H1 (cell line): ENCODE measurements around the gene RERE. TPM values are rescaled to one million over a fixed set of nuclear protein-coding genes. Genes with fewer than 3 reads are reported as not detected.

Experiments used
- CTCF ChIA-PET: fragments of 300-600 bp; sonication (Branson Sonifier 250); formaldehyde crosslinking; loops from one replicate; lab custom pipeline; 2021; ENCODE audit not compliant: partially characterized antibody; lab: Charles Lee
- POLR2A ChIA-PET: fragments of 300-600 bp; sonication (Branson Sonifier 250); formaldehyde crosslinking; loops from one replicate; lab custom pipeline; 2021; ENCODE audit warnings: inconsistent platforms; ENCODE audit not compliant: partially characterized antibody; lab: Charles Lee
- DNase-seq, 2 experiments: peaks; one replicate each; pipeline versions ENCODE4 v3.0.0 to v3.0.0-alpha.2; 2010 to 2022; ENCODE audit warnings: low spot score in 2 of 2, low read depth in 1 of 2, mixed read lengths in 1 of 2
- FAIRE-seq: peaks from 2 replicates; lab custom pipeline; 2011; peaks lifted over from hg19 to GRCh38; lab: Jason Lieb, UNC
- H2AFZ ChIP-seq: 2 replicates; pipeline ENCODE4 v1.8.1; 2012; ENCODE audit warnings: low read length, inconsistent platforms
- H2AK5ac ChIP-seq: 2 replicates; pipeline ENCODE4 v1.6.1; 2013; ENCODE audit warnings: low read depth, low read length
- H2BK120ac ChIP-seq: replicated peaks from 2 replicates; pipeline ENCODE3; 2013; ENCODE audit warnings: low read depth, low read length, inconsistent platforms
- H2BK12ac ChIP-seq: 2 replicates; pipeline ENCODE4 v1.6.1; 2013; ENCODE audit warnings: low read depth, low read length
- H2BK15ac ChIP-seq: 2 replicates; pipeline ENCODE4 v1.6.1; 2013; ENCODE audit warnings: low read length
- H2BK20ac ChIP-seq: 2 replicates; pipeline ENCODE4 v1.6.1; 2013; ENCODE audit warnings: low read length
- H2BK5ac ChIP-seq: 2 replicates; pipeline ENCODE4 v1.6.1; 2013; ENCODE audit warnings: low read depth, low read length
- H3K14ac ChIP-seq: 2 replicates; pipeline ENCODE4 v1.6.1; 2013; ENCODE audit warnings: inconsistent platforms; ENCODE audit not compliant: insufficient read length
- H3K18ac ChIP-seq: 2 replicates; pipeline ENCODE4 v1.6.1; 2013; ENCODE audit warnings: low read length; ENCODE audit errors: extremely low read depth
- H3K23ac ChIP-seq: 2 replicates; pipeline ENCODE4 v1.6.1; 2013; ENCODE audit warnings: inconsistent platforms; ENCODE audit not compliant: insufficient read length
- H3K23me2 ChIP-seq: 2 replicates; pipeline ENCODE4 v1.6.1; 2013; ENCODE audit warnings: low read depth, low read length
- H3K27ac ChIP-seq: 2 replicates; pipeline ENCODE4 v1.6.1; 2011; ENCODE audit warnings: low read depth, low read length, inconsistent platforms
- H3K27me3 ChIP-seq, 4 experiments: replicated peaks in 1 of 4; 1 replicate in 1 of 4; 2 replicates in 3 of 4; pipeline versions ENCODE4 v1.6.1 to v1.8.1; 2011 to 2013; ENCODE audit warnings: low read length in 3 of 4, mild to moderate bottlenecking in 3 of 4, inconsistent platforms in 2 of 4, mixed read lengths in 2 of 4, moderate library complexity in 1 of 4; ENCODE audit not compliant: control insufficient read depth in 3 of 4, insufficient read depth in 3 of 4; ENCODE audit errors: extremely low read depth in 1 of 4
- H3K36me3 ChIP-seq, 4 experiments: 2 replicates each; pipeline versions ENCODE4 v1.6.1 to v1.8.1; 2011 to 2013; ENCODE audit warnings: mild to moderate bottlenecking in 4 of 4, low read length in 3 of 4, moderate library complexity in 2 of 4, control low read depth in 1 of 4, inconsistent platforms in 1 of 4; ENCODE audit not compliant: insufficient read depth in 4 of 4, control insufficient read depth in 2 of 4
- H3K4ac ChIP-seq: replicated peaks from 2 replicates; pipeline ENCODE3; 2013; ENCODE audit warnings: low read length, low read depth, mixed read lengths, inconsistent platforms; ENCODE audit not compliant: insufficient read length
- H3K4me1 ChIP-seq, 4 experiments: replicated peaks in 1 of 4; 1 replicate in 1 of 4; 2 replicates in 3 of 4; pipeline versions ENCODE4 v1.6.1 to v1.8.1; 2011 to 2013; ENCODE audit warnings: low read length in 3 of 4, inconsistent platforms in 2 of 4, mixed read lengths in 1 of 4; ENCODE audit not compliant: insufficient read depth in 4 of 4, control insufficient read depth in 3 of 4
- H3K4me2 ChIP-seq, 2 experiments: 2 replicates each; pipeline versions ENCODE4 v1.6.1 to v1.8.1; 2011 to 2013; ENCODE audit warnings: low read depth in 2 of 2, low read length in 2 of 2, control low read depth in 1 of 2, inconsistent platforms in 1 of 2, mild to moderate bottlenecking in 1 of 2; ENCODE audit not compliant: insufficient read depth in 1 of 2
- H3K4me3 ChIP-seq, 4 experiments: fragments of 200-600, 300-600 bp in 1 of 4; sonication (generic), shearing (Covaris generic), sonication (Bioruptor Twin) in 1 of 4; 2 replicates each; pipeline versions ENCODE4 v1.5.1 to v1.8.1; 2011 to 2016; ENCODE audit warnings: low read length in 4 of 4, low read depth in 3 of 4, control low read depth in 2 of 4, inconsistent platforms in 2 of 4, mild to moderate bottlenecking in 2 of 4, mixed read lengths in 1 of 4, moderate library complexity in 1 of 4; ENCODE audit not compliant: insufficient read depth in 2 of 4; ENCODE audit errors: extremely low read depth in 1 of 4
- H3K56ac ChIP-seq: replicated peaks from 2 replicates; pipeline ENCODE3; 2013; ENCODE audit warnings: low read depth, mild to moderate bottlenecking, mixed read lengths, low read length, inconsistent platforms; ENCODE audit not compliant: insufficient read length
- H3K79me1 ChIP-seq: 2 replicates; pipeline ENCODE4 v1.6.1; 2013; ENCODE audit warnings: low read depth, low read length, control low read depth
- H3K79me2 ChIP-seq, 2 experiments: 2 replicates each; pipeline versions ENCODE4 v1.6.1 to v1.8.1; 2012 to 2013; ENCODE audit warnings: low read length in 2 of 2, mild to moderate bottlenecking in 2 of 2, inconsistent platforms in 1 of 2; ENCODE audit not compliant: insufficient read depth in 2 of 2, control insufficient read depth in 1 of 2
- H3K9ac ChIP-seq, 4 experiments: replicated peaks in 1 of 4; 1 replicate in 1 of 4; 2 replicates in 3 of 4; pipeline versions ENCODE4 v1.6.1 to v1.8.1; 2011 to 2013; ENCODE audit warnings: low read depth in 3 of 4, low read length in 3 of 4, control low read depth in 2 of 4, mild to moderate bottlenecking in 2 of 4, moderate library complexity in 2 of 4, inconsistent platforms in 1 of 4; ENCODE audit errors: extremely low read depth in 1 of 4
- H3K9me3 ChIP-seq, 2 experiments: 2 replicates each; pipeline versions ENCODE4 v1.6.1 to v1.8.1; 2012 to 2013; ENCODE audit warnings: mild to moderate bottlenecking in 2 of 2, moderate library complexity in 2 of 2, control low read depth in 1 of 2, inconsistent platforms in 1 of 2, low read depth in 1 of 2, low read length in 1 of 2, mixed read lengths in 1 of 2; ENCODE audit not compliant: insufficient read depth in 2 of 2
- H4K20me1 ChIP-seq, 2 experiments: replicated peaks in 1 of 2; 2 replicates each; pipeline versions ENCODE3 to v1.8.1; 2011 to 2013; ENCODE audit warnings: inconsistent platforms in 2 of 2, low read length in 2 of 2, mild to moderate bottlenecking in 1 of 2; ENCODE audit not compliant: insufficient read depth in 2 of 2, control insufficient read depth in 1 of 2
- H4K5ac ChIP-seq: 2 replicates; pipeline ENCODE4 v1.6.1; 2013; ENCODE audit warnings: low read length, low read depth, mixed read lengths, inconsistent platforms; ENCODE audit not compliant: insufficient read length
- H4K8ac ChIP-seq: 2 replicates; pipeline ENCODE4 v1.8.0; 2013; ENCODE audit warnings: mild to moderate bottlenecking, moderate library complexity, low read length, inconsistent platforms; ENCODE audit not compliant: insufficient read depth; ENCODE audit errors: extremely low read depth
- H4K91ac ChIP-seq: replicated peaks from 2 replicates; pipeline ENCODE3; 2013; ENCODE audit warnings: low read length, mixed read lengths, inconsistent platforms; ENCODE audit not compliant: insufficient read length
- EGR1 ChIP-seq: IDR thresholded peaks from 2 replicates; pipeline ENCODE4 v1.6.1; 2011; ENCODE audit warnings: low read depth, low read length, borderline replicate concordance
- FOSL1 ChIP-seq: IDR thresholded peaks from 2 replicates; pipeline ENCODE4 v1.6.1; 2011; ENCODE audit warnings: mild to moderate bottlenecking, low read depth, low read length, moderate library complexity; ENCODE audit not compliant: insufficient read depth
- HDAC2 ChIP-seq, 2 experiments: fragments of 300-600 bp in 1 of 2; sonication (generic) in 1 of 2; IDR thresholded peaks; 2 replicates each; pipeline ENCODE4 v1.6.1; 2011 to 2012; ENCODE audit warnings: low read depth in 2 of 2, low read length in 2 of 2, mild to moderate bottlenecking in 2 of 2, moderate library complexity in 2 of 2, borderline replicate concordance in 1 of 2, inconsistent platforms in 1 of 2
- KDM1A ChIP-seq: fragments of 200-600, 300-600 bp; sonication (generic); IDR thresholded peaks from 2 replicates; pipeline ENCODE4 v1.7.1; 2016; ENCODE audit warnings: mild to moderate bottlenecking, low read length, borderline replicate concordance
- SIN3A ChIP-seq, 2 experiments: IDR thresholded peaks in 1 of 2; conservative IDR thresholded peaks in 1 of 2; 2 replicates each; pipeline ENCODE4 v1.6.1; 2011 to 2012; ENCODE audit warnings: low read length in 2 of 2, improper control_type of control experiment in 1 of 2, low read depth in 1 of 2, mild to moderate bottlenecking in 1 of 2
- TAF1 ChIP-seq: IDR thresholded peaks from 2 replicates; pipeline ENCODE4 v1.6.1; 2011; ENCODE audit warnings: mild to moderate bottlenecking, low read depth, low read length
- WGBS, 2 experiments: shearing (Covaris generic) in 1 of 2; methylation state at CpG; one replicate each; pipeline versions ENCODE4 v1.1.6 to v1.1.7; 2013 to 2015; ENCODE audit warnings: low lambda C conversion rate in 2 of 2, mixed read lengths in 2 of 2, inconsistent platforms in 1 of 2, low coverage in 1 of 2, missing lambda C conversion rate in 1 of 2; ENCODE audit not compliant: insufficient replicate concordance in 2 of 2, insufficient coverage in 1 of 2, insufficient read length in 1 of 2; ENCODE audit errors: extremely low coverage in 1 of 2, missing lambda C conversion rate in 1 of 2; 5-methylcytosine and 5-hydroxymethylcytosine counted together
- polyA plus RNA-seq, 7 experiments: library from polyadenylated mRNA; depleted of rRNA in 3 of 7; stranded (reverse) in 5 of 7; unstranded in 2 of 7; fragments of >200 nt in 5 of 7; fragments of 200-250 nt in 2 of 7; gene quantifications; 1 replicate in 5 of 7; 2 replicates in 1 of 7; 4 replicates in 1 of 7; pipeline versions ENCODE4 v1.2.1 to v1.2.3, GENCODE V29; 2011 to 2013; ENCODE audit warnings: missing spikeins in 2 of 7, mixed read lengths in 2 of 7
- total RNA-seq: library from RNA; stranded (reverse); fragmentation: NEBNext Ultra II Directional; extraction: Animal tissue kit (Norgen Biotek cat#: 25700); gene quantifications from 2 replicates; pipeline ENCODE4 v1.2.1, GENCODE V29; 2021
- TF ChIP-seq, protein P1 (sequence below): IDR thresholded peaks from 2 replicates; pipeline ENCODE4 v1.6.1; 2011; ENCODE audit warnings: low read depth, mild to moderate bottlenecking, low read length; ENCODE audit not compliant: insufficient read depth

The RERE gene
- total and polyA plus RNA-seq, 2 of the 8 experiments (the other 6 are each of a cell fraction or from before 2014, with no cell fraction given): 15.3 to 142 TPM

DNA sequence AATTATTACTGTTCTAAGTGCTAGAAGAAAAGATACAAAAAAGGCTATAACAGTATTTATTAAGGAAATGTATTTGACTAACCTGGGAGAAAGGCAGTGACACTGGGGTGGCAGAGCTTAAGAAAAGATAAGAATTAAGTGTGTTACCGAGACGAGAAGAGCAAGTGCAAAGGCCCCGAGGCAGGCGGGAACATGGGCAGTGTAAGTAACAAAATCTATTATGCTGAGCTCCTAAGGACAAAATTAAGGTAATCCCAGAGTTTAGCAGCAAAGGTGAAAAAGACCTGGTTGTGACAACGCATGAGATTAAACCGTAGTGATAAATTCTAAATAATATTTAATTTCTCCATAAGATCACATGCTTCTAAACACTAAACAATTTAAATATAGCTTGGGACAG, 167.6 kb downstream of the RERE start:
- Histone ChIP-seq H4K91ac (no peak overlapping the region), H3K79me1 (peaks cover 12% of the 10 kb centered on the region), H3K23ac (no peak overlapping the region), H2BK120ac (no peak overlapping the region), H3K79me2 (peaks cover 29 to 95% of the 10 kb centered on the region in 2 experiments), H3K9ac (no peak overlapping the region), H2BK12ac (no peak overlapping the region), H3K23me2 (no peaks in the 10 kb centered on the region), H3K4ac (no peak overlapping the region), H2BK5ac (no peak overlapping the region), H2BK15ac (no peak overlapping the region), H2AFZ (no peak overlapping the region), H3K4me1 (peaks cover 0 to 5% (median 1%) of the 10 kb centered on the region in 4 experiments; a peak in 2 of 7 replicates), H3K27ac (no peak overlapping the region), H4K20me1 (peaks cover 24 to 27% of the 10 kb centered on the region in 2 experiments), H3K56ac (no peak overlapping the region), H3K14ac (no peak overlapping the region), H2AK5ac (no peak overlapping the region), H2BK20ac (no peak overlapping the region), H4K5ac (no peak overlapping the region), H3K27me3 (no peaks in the 10 kb centered on the region), H3K18ac (no peak overlapping the region), H3K4me2 (no peak overlapping the region), H3K9me3 (no peaks in the 10 kb centered on the region), H3K4me3 (no peak overlapping the region), H4K8ac (no peak overlapping the region), H3K36me3 (no peaks in the 10 kb centered on the region; a peak in 2 of 8 replicates)
- WGBS, 2 experiments: 89% methylated on average over 6 of the region's 6 CpGs; no CpG with 5 or more reads in 1 of the 2 experiments
- ChIA-PET POLR2A (no interaction called here), CTCF (interaction anchor here (1.5 kb wide), 1 partner anchor 77 kb away, joined by 3 read pairs; no protein-coding TSS in a partner anchor)
- FAIRE-seq (no peak), DNase-seq (no peak)
- TF ChIP-seq HDAC2 (IDR thresholded peaks at IDR 0.05; ENCODE audit: borderline replicate concordance in 1 of 2, low read depth in 2 of 2, low read length in 2 of 2) (peak in 1 of 2 experiments; percentile 61; a peak in 1 of 4 replicates), EGR1 (no peak), FOSL1 (no peak), KDM1A (peak; percentile 67; the same call in 1 of the 2 replicates), SIN3A (conservative IDR thresholded peaks at IDR 0.05 in 1 of 2, IDR thresholded peaks at IDR 0.05 in 1 of 2; ENCODE audit: low read depth in 1 of 2, low read length in 2 of 2) (no peak), TAF1 (no peak)
- TF ChIP-seq, protein P1, sequence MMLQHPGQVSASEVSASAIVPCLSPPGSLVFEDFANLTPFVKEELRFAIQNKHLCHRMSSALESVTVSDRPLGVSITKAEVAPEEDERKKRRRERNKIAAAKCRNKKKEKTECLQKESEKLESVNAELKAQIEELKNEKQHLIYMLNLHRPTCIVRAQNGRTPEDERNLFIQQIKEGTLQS: no peak
